Fibroblast of skin of right quadriceps (primary cell): ENCODE results near the gene ETV6.

Source experiments
- DNase-seq: peaks from one replicate; pipeline ENCODE4 v3.0.0-alpha.2; 2013

ETV6 gene

GRCh38 chr12:11763760-11764520, 114.5 kb downstream of the ETV6 start:
- peak; percentile 93 for DNase-seq

DNA sequence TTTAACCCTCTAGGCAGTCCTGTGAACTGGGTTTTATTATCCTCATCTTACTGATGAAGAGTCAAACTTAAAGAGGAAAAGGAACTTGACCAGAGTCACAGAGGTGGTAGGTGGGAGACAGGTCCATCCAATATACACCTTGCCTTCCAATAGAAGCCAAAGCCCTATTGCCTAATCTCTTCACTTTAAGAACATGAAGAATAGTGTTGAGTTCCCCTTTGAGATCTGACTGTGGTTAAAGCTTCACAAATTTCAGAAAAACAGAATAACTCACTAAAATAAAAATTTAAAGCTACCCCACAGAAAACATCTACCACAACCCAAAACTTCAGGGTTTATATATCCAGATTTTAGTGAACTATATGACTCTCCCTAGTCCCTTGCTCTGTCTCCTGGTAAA, 115.4 kb downstream of the ETV6 start:
- no peak for DNase-seq

DNA sequence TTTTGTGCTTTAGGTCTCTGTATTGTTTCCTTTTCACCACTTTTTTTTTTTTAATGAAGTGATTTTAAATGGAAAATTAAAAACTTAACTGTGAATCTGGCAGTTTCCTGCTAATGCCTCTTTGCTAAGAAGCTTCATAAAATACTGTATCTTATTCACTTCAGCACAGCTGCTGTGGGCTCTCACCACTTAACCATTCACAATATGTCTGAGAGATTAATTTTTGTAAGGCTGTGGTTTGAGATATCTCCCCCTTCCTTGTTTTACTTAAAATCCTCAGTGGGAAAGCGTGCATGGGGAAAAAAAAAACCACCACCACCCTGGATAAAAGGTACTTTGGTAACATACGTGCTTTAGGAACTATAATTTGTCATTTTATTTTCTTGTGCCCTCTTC, 115.9 kb downstream of the ETV6 start:
- DNase-seq, result no peak

DNA sequence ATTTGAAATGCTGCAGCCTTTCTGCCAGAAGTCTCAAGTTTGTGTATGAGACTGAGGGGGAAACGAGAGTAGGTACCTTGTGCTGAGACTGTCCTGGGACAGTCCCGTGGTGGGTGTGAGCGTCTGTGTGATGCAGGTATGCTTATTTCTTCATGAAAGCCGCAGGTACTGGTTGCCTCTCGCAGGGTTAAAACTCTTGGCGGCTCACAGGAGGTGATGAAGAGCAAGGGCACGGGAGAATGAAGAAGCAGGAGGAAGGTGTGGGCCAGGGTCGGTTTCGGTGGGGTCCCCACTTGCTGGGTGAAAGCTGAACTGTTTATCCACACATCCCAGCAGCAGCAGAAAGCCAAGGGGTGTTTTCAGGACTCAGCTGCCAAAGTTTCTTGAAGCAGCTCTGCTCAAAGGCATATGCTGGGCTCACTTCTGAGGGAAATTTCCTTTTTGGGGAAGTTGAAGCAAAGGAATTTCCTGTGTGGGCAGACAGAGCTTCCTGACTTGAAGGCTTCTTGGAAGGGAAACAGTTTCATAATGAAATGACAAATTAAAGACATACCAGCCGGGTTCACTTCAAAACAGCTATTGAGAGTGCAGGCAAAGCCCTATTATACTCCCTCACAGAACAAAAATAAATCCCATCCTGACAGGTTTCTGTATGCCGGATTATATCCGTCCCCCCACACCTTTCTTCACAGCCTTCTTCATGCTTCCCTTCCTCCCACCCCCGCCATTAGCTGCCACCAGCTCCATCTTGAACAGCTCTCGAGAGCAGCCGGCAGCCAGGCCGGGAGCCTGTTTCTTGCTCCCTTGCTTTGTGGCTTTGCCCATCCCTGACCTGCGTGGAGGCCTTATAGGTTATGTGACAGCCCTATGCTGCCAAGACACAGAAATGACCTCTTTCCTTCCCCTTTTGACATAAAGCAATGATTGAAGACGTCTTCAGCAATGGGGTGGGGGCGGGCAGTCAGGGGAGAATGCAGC, 116.6 kb downstream of the ETV6 start:
- DNase-seq, result peak; percentile 86

GRCh38 chr12:11767029-11767724, 117.7 kb downstream of the ETV6 start:
- no peak for DNase-seq

DNA sequence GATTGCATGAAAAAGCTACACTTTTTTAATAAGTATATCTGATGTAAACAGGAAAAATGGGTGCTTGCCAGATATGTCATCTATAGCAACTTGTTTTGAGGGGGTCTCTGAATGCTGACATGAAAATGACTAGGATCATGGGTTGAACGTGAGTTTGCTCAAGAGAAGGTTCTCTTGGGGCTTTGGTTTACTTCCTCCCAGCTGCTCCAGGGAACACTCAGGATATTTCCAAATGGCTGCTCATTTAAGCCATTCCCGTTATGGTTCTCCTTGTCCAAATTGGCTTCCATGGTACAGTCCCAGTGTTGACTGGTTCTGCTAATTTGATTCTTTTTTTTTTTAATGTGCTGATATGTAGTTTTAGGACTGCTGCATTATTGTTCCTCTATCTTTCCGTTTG, 118.3 kb downstream of the ETV6 start:
- DNase-seq, result no peak

DNA sequence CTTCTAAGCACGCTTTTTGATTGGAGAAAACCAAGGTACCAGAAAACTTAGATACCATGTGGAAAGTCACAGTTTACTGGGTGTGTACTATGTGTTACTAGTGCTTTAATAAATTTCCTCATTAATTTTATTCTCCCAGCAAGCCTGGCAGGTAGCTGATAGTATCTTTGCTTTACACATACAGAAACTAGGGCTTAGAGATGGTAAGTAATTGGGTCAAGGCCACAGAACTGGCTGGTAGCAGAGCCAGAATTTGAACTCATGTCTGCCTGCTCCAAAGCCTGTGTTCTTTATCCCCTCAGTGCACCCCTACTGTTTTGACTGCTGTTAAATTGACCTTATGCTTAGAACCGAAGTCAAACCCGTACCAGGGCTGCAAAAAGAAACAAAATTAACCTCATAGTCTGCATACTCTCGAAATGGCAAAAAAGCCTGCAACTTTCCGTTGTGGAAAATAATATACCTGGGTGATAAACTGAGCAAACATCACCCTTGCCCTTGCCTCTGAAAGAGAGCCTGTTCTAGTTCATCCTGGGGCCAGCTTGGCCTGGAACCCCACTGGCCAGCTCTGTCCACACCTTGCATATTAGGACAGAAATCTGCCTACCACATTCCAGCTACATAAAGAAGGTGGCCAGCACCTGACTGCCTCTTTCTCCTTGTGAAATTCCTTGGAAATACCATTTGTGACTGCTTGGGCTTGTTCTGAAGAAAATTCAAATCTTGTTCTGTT, 118.9 kb downstream of the ETV6 start:
- no peak for DNase-seq

DNA sequence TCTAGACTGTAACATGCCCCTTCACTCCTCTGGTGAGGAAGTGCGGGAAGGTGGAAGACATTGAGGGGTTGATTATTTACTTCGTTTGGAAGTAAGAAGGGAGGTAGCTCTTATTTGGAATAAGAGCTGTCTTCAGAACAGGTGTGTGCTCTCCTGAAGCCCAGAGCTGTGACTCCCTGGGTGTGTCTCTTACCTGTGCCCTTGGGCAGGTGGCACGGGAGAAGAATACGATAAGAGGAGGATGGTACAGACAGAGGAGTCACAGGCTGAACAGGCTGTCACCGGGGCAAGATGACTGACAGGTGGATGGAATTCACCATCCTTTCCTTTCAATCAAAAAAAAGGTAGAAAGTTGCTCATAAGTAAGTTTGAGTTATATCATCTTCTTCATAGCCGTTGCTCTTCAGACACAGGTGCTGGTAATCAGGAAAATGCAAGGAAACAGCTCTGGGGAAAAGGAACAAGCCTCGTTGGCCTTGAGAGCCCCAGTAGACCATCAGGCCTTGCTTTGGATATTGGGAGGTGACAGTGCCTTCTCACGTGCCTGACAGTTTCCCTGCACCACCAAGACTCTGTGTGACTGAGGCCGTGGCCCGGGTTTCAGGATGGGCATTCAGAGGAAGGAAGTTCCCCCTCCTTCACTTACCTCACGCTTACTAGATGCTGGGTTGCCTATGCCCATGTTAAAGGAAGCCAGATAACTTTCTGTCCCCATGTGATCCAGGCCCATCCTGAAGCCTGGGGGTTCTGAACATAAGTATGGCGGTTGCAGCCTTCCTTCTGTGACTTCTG, 120.4 kb downstream of the ETV6 start:
- DNase-seq, result no peak

- DNase-seq, result no peak
Measured at GRCh38 chr12:11771356-11771755, 121.9 kb downstream of the ETV6 start.

GRCh38 chr12:11771895-11772502, 122.5 kb downstream of the ETV6 start:
- no peak for DNase-seq

GRCh38 chr12:11773889-11774677, 124.6 kb downstream of the ETV6 start:
- no peak for DNase-seq

DNA sequence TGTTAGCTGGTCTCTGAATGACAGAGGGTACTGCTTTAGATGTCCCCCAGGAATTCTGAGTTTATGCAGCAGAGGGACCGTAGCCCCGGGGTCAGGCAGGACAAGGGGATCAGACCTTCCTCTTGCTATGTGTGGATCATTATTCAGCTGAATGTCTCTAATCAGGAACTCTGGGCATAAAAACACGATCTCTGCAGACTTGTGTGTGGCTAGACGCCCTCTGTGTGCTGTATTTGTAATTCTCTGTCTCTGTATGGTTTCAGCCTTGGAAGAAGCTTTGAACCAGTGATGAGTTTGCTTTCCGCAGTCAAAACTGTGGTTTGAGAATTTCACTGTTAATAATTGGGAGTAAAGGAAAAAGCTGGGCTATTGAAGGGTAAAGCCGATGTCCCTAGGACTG, 125.3 kb downstream of the ETV6 start:
- DNase-seq, result no peak

- no peak for DNase-seq
Measured at GRCh38 chr12:11776316-11776715, 126.8 kb downstream of the ETV6 start.

- DNase-seq, result no peak
Measured at GRCh38 chr12:11777451-11777850, 128.0 kb downstream of the ETV6 start.

DNA sequence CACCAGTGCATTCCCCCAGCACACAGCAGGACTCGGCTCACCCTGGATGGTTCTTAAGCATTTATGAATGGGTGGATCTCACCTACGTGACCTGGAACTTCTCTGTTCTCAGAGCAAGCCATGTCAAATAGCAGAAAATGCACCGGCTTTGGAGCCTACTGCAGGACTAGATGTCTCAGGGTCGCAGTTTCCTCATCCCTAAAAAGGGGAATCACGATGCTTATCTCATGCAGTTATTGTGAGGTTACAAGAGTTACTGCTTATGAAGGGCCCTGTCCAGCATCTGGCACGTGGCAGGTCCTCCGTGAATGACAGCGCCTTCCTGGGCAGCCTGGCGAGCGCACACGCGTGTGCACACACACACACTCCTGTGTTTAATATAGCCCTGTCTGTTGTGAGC, 128.5 kb downstream of the ETV6 start:
- no peak for DNase-seq

- peak; percentile 85 for DNase-seq
Measured at GRCh38 chr12:11778713-11779685, 129.5 kb downstream of the ETV6 start.

DNA sequence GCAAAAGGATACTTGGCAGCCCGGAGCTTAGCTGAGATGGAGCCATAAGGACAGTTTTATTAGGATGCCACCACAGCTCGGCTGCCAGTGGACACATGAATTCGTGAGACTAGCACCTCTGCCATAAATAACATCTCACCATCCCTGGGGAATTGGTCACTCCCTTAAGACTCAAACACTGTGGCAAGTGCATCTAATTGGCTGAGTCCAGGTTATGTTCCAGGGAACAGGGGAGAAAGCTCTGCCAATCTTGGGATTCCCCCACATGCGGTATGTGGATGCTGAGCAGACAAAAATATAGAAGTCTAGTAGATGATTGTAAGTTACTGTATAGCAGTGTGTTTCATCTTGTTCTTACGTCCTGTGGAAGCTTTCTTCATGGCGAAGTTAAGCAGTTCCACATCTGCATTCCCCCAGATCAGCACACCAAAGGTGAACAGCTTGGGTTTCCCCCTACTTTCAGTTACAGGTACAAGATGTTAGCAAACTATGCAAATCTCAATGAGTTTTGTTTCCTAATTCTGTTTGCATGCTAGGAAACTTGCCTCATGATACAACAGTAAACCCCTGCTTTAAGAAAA, 131.1 kb downstream of the ETV6 start:
- no peak for DNase-seq

- no peak for DNase-seq
Measured at GRCh38 chr12:11782914-11783420, 133.5 kb downstream of the ETV6 start.

DNA sequence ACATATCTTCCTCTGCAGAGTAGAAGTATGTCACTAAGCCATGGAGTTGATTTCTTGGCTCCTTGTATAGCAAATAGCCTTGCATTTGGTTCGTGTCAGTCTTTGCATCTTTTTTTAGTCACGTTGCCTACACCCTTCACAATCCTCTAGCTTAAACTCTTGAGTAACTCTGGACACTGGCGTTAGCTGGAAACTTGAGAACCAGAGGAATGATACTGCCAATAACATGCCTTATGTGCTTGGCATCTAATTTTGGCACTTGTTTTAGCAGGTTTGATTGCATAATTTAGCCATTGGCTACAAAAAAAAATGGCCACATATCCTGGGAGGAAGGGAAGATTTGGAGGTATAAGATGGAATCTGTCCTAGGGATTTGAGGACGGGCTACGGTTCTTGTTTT, 136.2 kb downstream of the ETV6 start:
- peak; percentile 46 for DNase-seq
